CD4-positive, alpha-beta memory T cell (primary cell): ENCODE results near the gene TMPRSS11D. TPM values are rescaled to one million over a fixed set of nuclear protein-coding genes. Genes with fewer than 3 reads are reported as not detected.
A peak's percentile ranks its signal among the peaks of the same experiment; 100 is the strongest.

Experiments used
- CTCF ChIA-PET: fragments of 350-600 bp; sonication (Branson Sonifier 250); formaldehyde crosslinking; loops from one replicate; lab custom pipeline; 2021; ENCODE audit warnings: inconsistent platforms; ENCODE audit not compliant: partially characterized antibody; lab: Charles Lee
- POLR2A ChIA-PET: fragments of 350-600 bp; sonication (Branson Sonifier 250); formaldehyde crosslinking; loops from one replicate; lab custom pipeline; 2021; ENCODE audit not compliant: partially characterized antibody; lab: Charles Lee
- DNase-seq, 5 donors: peaks; one replicate each; pipeline versions ENCODE4 v3.0.0 to v3.0.0-alpha.2; 2020 to 2022; ENCODE audit warnings: mixed read lengths in 1 of 5
- H3K27ac ChIP-seq: one replicate; pipeline ENCODE4 v1.7.0; 2013; ENCODE audit warnings: low read depth, low read length
- H3K27me3 ChIP-seq: 2 replicates; pipeline ENCODE4 v1.7.0; 2013; ENCODE audit warnings: mild to moderate bottlenecking, low read length, moderate library complexity; ENCODE audit not compliant: insufficient read depth
- H3K36me3 ChIP-seq: 2 replicates; pipeline ENCODE4 v1.7.0; 2013; ENCODE audit warnings: mild to moderate bottlenecking, low read length, moderate library complexity; ENCODE audit not compliant: insufficient read depth
- H3K4me1 ChIP-seq: 2 replicates; pipeline ENCODE4 v1.7.0; 2013; ENCODE audit warnings: mild to moderate bottlenecking, low read length, moderate library complexity; ENCODE audit not compliant: insufficient read depth
- H3K4me3 ChIP-seq, 2 donors: one replicate each; pipeline ENCODE4 v1.7.0; 2013; ENCODE audit warnings: low read length in 2 of 2, mild to moderate bottlenecking in 1 of 2
- H3K9me3 ChIP-seq, 2 donors: one replicate each; pipeline ENCODE4 v1.7.0; 2013; ENCODE audit warnings: low read length in 2 of 2, control low read depth in 1 of 2; ENCODE audit not compliant: control insufficient read depth in 1 of 2
- H3K27ac Mint-ChIP-seq, 7 donors: one replicate each; pipeline ENCODE4 v1.8.0; 2020 to 2021; ENCODE audit warnings: mixed read lengths in 7 of 7, mild to moderate bottlenecking in 6 of 7, inconsistent platforms in 3 of 7, moderate library complexity in 3 of 7
- H3K27me3 Mint-ChIP-seq, 2 donors: one replicate each; pipeline ENCODE4 v1.8.0; 2020 to 2021; ENCODE audit warnings: mixed read lengths in 2 of 2
- H3K36me3 Mint-ChIP-seq, 2 donors: one replicate each; pipeline ENCODE4 v1.8.0; 2020 to 2021; ENCODE audit warnings: mixed read lengths in 2 of 2, inconsistent platforms in 1 of 2, mild to moderate bottlenecking in 1 of 2
- H3K4me1 Mint-ChIP-seq, 4 donors: one replicate each; pipeline ENCODE4 v1.8.0; 2020 to 2021; ENCODE audit warnings: mixed read lengths in 4 of 4, mild to moderate bottlenecking in 1 of 4
- H3K4me3 Mint-ChIP-seq, 8 donors: one replicate each; pipeline ENCODE4 v1.8.0; 2020 to 2021; ENCODE audit warnings: mixed read lengths in 8 of 8, mild to moderate bottlenecking in 7 of 8, moderate library complexity in 6 of 8, inconsistent platforms in 3 of 8
- H3K9me3 Mint-ChIP-seq, 8 donors: one replicate each; pipeline ENCODE4 v1.8.0; 2020 to 2021; ENCODE audit warnings: mixed read lengths in 8 of 8, mild to moderate bottlenecking in 5 of 8, inconsistent platforms in 3 of 8, moderate library complexity in 1 of 8
- intact Hi-C: fragments of 100-400 bp; cut with micrococcal nuclease; formaldehyde crosslinking; loops from one replicate; pipeline ENCODE4 v1.15.1; 2023
- polyA plus RNA-seq, 2 donors: library from polyadenylated mRNA; unstranded; fragments of 300-500 nt; fragmentation: Illumina TruSeq; gene quantifications; one replicate each; pipeline ENCODE4 v1.2.3, GENCODE V29; 2021
- total RNA-seq, 2 experiments: library from RNA; stranded (reverse); gene quantifications; one replicate each; pipeline ENCODE4 v1.2.3, GENCODE V29; 2021

The TMPRSS11D gene
- total and polyA plus RNA-seq, 4 experiments from 2014 or later: not detected

- ChIA-PET POLR2A (no interaction called here), CTCF (interaction anchor here (1.0 kb wide), 1 partner anchor 17 kb away, joined by 3 read pairs; no protein-coding TSS in a partner anchor)
- no peaks in the 10 kb centered on the region for H3K36me3 ChIP-seq
- Mint-ChIP-seq H3K9me3 (peaks cover 0 to 6% (median 1%) of the 10 kb centered on the region in 8 donors), H3K4me1 (peaks cover 0 to 2% (median 0%) of the 10 kb centered on the region in 4 donors), H3K4me3 (no peak overlapping the region), H3K27ac (no peak overlapping the region), H3K27me3 (peaks cover 0 to 1% of the 10 kb centered on the region in 2 donors), H3K36me3 (no peaks in the 10 kb centered on the region)
- no peak for DNase-seq
- H3K9me3 ChIP-seq: no peaks in the 10 kb centered on the region
- no peaks in the 10 kb centered on the region for H3K27me3 ChIP-seq
- H3K27ac ChIP-seq: no peak overlapping the region
- H3K4me1 ChIP-seq: no peaks in the 10 kb centered on the region
- H3K4me3 ChIP-seq: no peak overlapping the region
- intact Hi-C loops: no loop called here
Observed at GRCh38 chr4:67892253-67892652, 8.5 kb upstream of the TMPRSS11D start.

GRCh38 chr4:67891645-67892044, 7.8 kb upstream of the TMPRSS11D start:
- no peak overlapping the region for H3K27ac Mint-ChIP-seq
- no peaks in the 10 kb centered on the region for H3K36me3 Mint-ChIP-seq
- Histone ChIP-seq H3K27me3 (no peaks in the 10 kb centered on the region), H3K4me3 (no peak overlapping the region), H3K9me3 (no peaks in the 10 kb centered on the region), H3K4me1 (no peaks in the 10 kb centered on the region), H3K36me3 (no peaks in the 10 kb centered on the region), H3K27ac (no peak overlapping the region)
- H3K4me3 Mint-ChIP-seq: peak overlapping the region in 1 of 8 donors; percentile 32
- CTCF ChIA-PET: no interaction called here
- peaks cover 0 to 6% (median 3%) of the 10 kb centered on the region in 8 donors for H3K9me3 Mint-ChIP-seq
- intact Hi-C loops: no loop called here
- no peak for DNase-seq
- peaks cover 0 to 2% (median 0%) of the 10 kb centered on the region in 4 donors for H3K4me1 Mint-ChIP-seq
- peaks cover 0 to 1% of the 10 kb centered on the region in 2 donors for H3K27me3 Mint-ChIP-seq
- POLR2A ChIA-PET: no interaction called here

GRCh38 chr4:67886281-67886680, 2.5 kb upstream of the TMPRSS11D start:
- Mint-ChIP-seq H3K36me3 (no peaks in the 10 kb centered on the region), H3K4me3 (no peak overlapping the region), H3K4me1 (no peaks in the 10 kb centered on the region), H3K9me3 (peaks cover 0 to 6% (median 2%) of the 10 kb centered on the region in 8 donors), H3K27me3 (peaks cover 2 to 3% of the 10 kb centered on the region in 2 donors), H3K27ac (no peak overlapping the region)
- no peak for DNase-seq
- Histone ChIP-seq H3K36me3 (no peaks in the 10 kb centered on the region), H3K4me3 (no peak overlapping the region), H3K9me3 (no peaks in the 10 kb centered on the region), H3K27ac (no peak overlapping the region), H3K27me3 (no peaks in the 10 kb centered on the region), H3K4me1 (no peaks in the 10 kb centered on the region)
- intact Hi-C loops: no loop called here
- POLR2A ChIA-PET: no interaction called here
- CTCF ChIA-PET: no interaction called here

- Mint-ChIP-seq H3K27ac (no peak overlapping the region), H3K4me1 (no peaks in the 10 kb centered on the region), H3K27me3 (peaks cover 2 to 3% of the 10 kb centered on the region in 2 donors), H3K9me3 (peaks cover 0 to 6% (median 1%) of the 10 kb centered on the region in 8 donors), H3K36me3 (no peaks in the 10 kb centered on the region), H3K4me3 (no peak overlapping the region)
- Histone ChIP-seq H3K9me3 (no peaks in the 10 kb centered on the region), H3K36me3 (no peaks in the 10 kb centered on the region), H3K27ac (no peak overlapping the region), H3K4me1 (no peaks in the 10 kb centered on the region), H3K4me3 (no peak overlapping the region), H3K27me3 (no peaks in the 10 kb centered on the region)
- POLR2A ChIA-PET: no interaction called here
- intact Hi-C loops: no loop called here
- CTCF ChIA-PET: no interaction called here
- no peak for DNase-seq
Observed at GRCh38 chr4:67885762-67886161, 2.0 kb upstream of the TMPRSS11D start.

GRCh38 chr4:67884701-67885100, 899 bp upstream of the TMPRSS11D start:
- intact Hi-C loops: no loop called here
- no peaks in the 10 kb centered on the region for H3K36me3 ChIP-seq
- no peaks in the 10 kb centered on the region for H3K9me3 ChIP-seq
- POLR2A ChIA-PET: no interaction called here
- no peaks in the 10 kb centered on the region for H3K27me3 ChIP-seq
- Mint-ChIP-seq H3K36me3 (no peaks in the 10 kb centered on the region), H3K27ac (no peak overlapping the region), H3K27me3 (peaks cover 2 to 3% of the 10 kb centered on the region in 2 donors), H3K4me1 (no peaks in the 10 kb centered on the region), H3K4me3 (no peak overlapping the region), H3K9me3 (peaks cover 0 to 4% (median 0%) of the 10 kb centered on the region in 8 donors)
- no peak overlapping the region for H3K4me3 ChIP-seq
- CTCF ChIA-PET: no interaction called here
- no peak overlapping the region for H3K27ac ChIP-seq
- H3K4me1 ChIP-seq: no peaks in the 10 kb centered on the region
- no peak for DNase-seq

- H3K27ac Mint-ChIP-seq: no peak overlapping the region
- H3K27me3 Mint-ChIP-seq: peaks cover 2 to 3% of the 10 kb centered on the region in 2 donors
Observed at GRCh38 chr4:67883458-67883857, 344 bp downstream of the TMPRSS11D start.

GRCh38 chr4:67880866-67881610, 2.8 kb downstream of the TMPRSS11D start:
- no peak overlapping the region for H3K4me3 Mint-ChIP-seq
- Histone ChIP-seq H3K36me3 (no peaks in the 10 kb centered on the region), H3K9me3 (no peaks in the 10 kb centered on the region), H3K4me1 (no peaks in the 10 kb centered on the region), H3K27me3 (no peaks in the 10 kb centered on the region), H3K4me3 (no peak overlapping the region), H3K27ac (no peak overlapping the region)
- intact Hi-C loops: no loop called here
- H3K27me3 Mint-ChIP-seq: peaks cover 5 to 6% of the 10 kb centered on the region in 2 donors
- no peak overlapping the region for H3K27ac Mint-ChIP-seq
- no peaks in the 10 kb centered on the region for H3K4me1 Mint-ChIP-seq
- DNase-seq: no peak
- POLR2A ChIA-PET: no interaction called here
- CTCF ChIA-PET: no interaction called here
- H3K9me3 Mint-ChIP-seq: peaks cover 0 to 4% (median under 1%) of the 10 kb centered on the region in 8 donors
- H3K36me3 Mint-ChIP-seq: no peaks in the 10 kb centered on the region

More at GRCh38 chr4:67883458-67883857, 344 bp downstream of the TMPRSS11D start:
- no peaks in the 10 kb centered on the region for H3K36me3 ChIP-seq
- no peaks in the 10 kb centered on the region for H3K9me3 ChIP-seq
- no peak overlapping the region for H3K27ac ChIP-seq
- CTCF ChIA-PET: no interaction called here
- no peaks in the 10 kb centered on the region for H3K4me1 ChIP-seq
- no peak for DNase-seq
- POLR2A ChIA-PET: no interaction called here
- H3K4me3 ChIP-seq: no peak overlapping the region
- H3K27me3 ChIP-seq: no peaks in the 10 kb centered on the region
- Mint-ChIP-seq H3K36me3 (no peaks in the 10 kb centered on the region), H3K4me1 (no peaks in the 10 kb centered on the region), H3K4me3 (no peak overlapping the region), H3K9me3 (peaks cover 0 to 7% (median 0%) of the 10 kb centered on the region in 8 donors)
- intact Hi-C loops: no loop called here
